ENCODE measurements around the gene RNF103.

Gene RNF103

DNA sequence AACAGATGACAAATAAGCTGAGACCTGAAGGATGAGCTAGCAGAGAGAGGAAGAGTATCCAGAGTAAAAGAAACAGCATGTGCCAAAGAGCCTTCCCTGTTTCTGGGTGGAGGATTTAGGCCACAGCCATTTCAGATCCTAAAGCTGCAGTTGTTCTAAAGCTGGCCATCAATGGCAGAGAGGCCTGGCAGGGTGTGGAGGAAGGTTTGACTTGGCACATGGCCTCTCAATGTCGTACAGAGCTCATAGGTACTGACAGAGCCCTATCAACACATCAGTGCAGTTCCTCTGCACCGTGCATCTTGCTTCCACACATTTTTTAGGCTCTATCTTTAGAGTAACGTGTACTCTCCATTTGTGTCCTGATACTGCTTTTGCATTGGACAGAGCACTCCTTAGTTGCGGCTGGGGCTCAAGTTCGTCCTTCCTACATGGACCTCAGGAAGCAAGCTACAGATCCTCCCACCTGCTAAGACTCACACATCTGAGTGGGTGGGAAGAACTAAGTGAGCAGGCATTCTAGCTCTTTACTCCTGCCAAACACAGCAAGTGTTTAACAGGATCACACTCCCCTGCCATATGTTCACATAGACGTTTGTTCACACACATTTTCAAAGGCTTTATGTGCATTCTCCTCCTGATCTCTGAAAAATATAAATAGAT is 57.4 kb downstream of the RNF103 start:
- no peak for DNase-seq (ENCODE audit: low spot score)

DNA sequence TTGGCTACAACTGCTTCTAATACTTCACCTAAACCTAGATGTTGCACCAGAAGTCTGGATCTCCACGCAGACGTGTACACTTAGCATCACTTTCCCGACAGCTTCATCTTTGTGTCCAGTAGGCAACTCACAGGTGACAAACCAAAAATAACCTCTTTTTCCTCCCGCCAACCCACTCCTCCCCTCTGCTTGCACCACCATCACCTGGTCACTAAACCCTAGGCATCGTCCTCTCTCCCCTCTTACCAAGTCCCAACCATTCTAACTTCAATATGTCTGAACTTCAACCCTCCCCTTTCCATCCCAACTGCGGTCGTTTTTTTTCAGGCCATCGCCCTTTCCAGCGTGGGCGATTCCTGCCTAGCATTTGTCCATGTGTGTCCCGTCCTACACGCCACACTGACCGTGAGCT is 60.0 kb downstream of the RNF103 start:
- DNase-seq (ENCODE audit: low spot score) = no peak

DNA sequence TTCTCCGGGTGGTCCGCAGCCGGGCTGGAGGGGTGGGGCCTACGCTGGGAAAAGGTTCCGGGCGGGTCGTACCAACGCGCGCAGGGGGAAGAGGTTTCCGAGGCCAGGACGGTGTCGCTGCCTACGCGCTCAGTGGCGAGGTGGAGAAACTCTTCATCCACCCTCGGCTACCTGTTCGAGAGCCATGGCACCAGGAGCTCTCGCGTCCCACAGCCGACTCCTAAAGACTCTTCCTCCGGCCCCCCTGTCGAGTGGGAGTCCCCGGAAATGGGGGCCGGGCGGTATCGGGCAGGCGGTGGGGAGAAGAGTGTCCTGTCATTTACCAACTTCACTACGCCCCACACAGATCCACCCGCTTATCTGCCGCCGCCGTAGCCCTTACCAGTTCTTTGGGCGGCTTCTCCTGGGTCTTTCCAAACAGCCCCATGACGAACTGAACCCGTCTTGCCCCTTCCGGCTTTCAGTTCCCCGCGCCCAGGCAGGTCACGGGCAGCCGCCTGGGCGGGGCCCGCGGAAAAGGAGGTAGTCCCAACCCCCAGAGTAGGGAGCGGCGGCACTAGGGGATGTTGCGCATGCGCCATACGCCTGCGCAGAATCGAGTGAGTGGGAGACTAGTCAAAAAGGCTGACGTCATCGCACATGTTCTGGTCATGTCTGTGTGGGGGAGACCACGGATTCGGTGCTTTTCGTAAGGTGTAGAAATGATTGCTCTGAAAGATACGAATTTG is 60.6 kb downstream of the RNF103 start, which contains the start of gene CHMP3:
Gene CHMP3 (minus strand): TSS at position 522 of the 728 bp plus-strand sequence. CDS start 95 bp downstream, at position 427.
- DNase-seq (ENCODE audit: low spot score) = peak; percentile 96

DNA sequence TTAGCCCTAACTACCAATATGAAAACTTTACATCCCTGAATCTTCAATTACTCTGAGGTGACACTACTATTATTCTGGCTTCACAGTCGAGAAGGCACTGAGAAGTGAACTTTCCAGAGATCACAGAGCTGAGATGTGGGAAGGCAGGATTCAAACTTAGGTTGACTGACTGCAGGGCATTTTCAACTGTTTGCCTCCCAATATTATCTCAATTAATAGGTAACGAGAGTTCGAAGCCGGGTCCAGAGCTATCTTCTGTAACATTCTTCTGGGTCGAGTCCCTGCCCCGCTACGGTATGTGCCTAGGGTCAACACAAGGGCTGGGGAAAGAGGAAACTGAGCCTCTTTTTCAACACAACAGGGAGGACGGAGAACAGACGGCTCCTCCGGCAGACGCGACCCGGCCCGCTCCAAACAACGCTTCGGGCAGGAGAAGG is 61.2 kb downstream of the RNF103 start:
- DNase-seq (ENCODE audit: low spot score) = no peak

DNA sequence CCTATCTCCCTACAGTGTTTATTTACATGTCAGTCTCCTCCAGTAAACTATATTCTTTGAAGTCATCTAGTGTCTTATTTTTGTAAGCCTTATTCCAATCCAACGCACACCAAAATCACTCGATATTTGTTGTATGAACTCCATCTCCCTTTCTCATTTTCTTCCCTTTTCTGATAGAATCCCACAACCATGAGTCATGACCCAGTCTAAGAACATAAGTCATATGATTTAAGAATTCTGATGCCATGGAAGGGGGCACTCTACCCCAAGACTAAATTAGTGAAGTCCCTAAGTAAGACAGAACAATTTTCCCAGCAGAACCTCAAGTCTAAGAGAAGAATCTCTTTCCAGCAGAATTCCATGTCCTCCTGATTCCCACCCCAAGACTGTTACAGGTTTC is 65.8 kb downstream of the RNF103 start:
- no peak for DNase-seq (ENCODE audit: low spot score)

DNA sequence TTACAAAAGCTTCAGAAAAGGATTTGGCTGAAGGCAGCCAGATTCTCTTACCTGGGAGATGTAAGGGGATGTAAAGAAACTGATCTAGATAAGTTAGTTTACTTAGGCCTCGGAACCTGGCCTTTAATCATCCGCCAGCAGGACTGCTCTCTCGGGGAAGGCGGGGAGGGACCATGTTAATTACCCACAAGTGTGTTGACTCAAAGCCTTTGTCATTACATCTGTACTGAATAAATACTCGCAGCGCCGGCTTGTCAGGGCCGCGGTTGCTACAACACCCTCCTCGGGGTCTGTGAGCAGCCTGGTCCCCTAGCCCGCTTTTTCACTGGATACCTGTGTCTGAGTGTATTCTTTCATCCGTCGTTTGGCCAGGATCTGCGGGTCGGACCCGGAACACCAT is 67.2 kb downstream of the RNF103 start:
- peak; percentile 47 for DNase-seq (ENCODE audit: low spot score)
